ENCODE results near the gene ITPK1.

The ITPK1 gene

DNA sequence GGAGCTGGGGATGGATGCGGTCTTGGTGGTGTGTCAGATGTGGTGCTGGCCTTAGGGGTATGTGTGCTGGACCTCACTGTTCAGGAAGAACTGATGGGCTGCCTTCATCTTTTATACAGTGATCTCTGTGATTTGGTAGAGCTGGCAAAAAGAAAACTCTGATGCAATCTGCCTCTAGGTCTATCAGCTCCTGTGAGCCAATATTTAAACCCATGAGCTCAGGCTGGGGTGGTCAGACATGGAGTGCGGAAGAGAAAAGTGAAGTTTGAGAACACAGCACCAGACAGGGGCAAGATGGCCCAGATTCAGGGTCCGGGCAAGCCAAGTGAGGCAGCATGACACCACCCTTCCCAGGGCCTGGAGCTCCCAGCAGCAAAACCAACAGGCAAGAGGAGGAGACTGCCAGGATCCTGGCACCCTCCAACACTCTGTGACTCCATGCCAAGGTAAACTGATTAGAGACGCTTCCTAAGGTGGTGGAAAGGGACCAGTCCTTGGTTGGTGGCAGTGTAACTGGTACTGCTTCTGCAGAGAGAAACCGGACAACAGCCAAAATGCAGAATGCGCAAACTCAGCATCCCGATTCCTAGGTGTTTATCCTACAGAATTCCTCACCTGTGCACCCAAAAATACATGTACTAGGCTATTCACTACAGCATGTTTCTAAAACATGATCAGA, 110.5 kb downstream of the ITPK1 start:
- DNase-seq = no peak

DNA sequence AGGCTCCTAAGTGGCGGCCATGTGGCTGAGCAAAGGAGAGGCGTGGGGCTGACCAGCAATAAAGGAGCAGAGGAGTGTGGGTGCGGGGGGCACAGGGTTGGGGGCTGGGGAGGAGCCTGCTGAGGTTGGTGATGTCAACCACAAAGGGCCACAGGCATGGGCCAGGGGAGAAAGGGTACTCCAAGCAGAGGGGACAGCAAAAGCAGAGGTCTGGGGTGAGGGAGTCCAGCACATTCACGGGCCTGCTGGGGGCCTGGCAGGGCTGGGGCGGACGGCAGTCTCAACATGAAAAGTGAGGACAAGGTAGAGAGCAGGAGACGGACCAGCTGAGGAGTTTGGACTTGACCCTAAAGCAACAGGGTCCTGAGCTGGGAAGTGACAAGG, 111.0 kb downstream of the ITPK1 start:
- DNase-seq = no peak

DNA sequence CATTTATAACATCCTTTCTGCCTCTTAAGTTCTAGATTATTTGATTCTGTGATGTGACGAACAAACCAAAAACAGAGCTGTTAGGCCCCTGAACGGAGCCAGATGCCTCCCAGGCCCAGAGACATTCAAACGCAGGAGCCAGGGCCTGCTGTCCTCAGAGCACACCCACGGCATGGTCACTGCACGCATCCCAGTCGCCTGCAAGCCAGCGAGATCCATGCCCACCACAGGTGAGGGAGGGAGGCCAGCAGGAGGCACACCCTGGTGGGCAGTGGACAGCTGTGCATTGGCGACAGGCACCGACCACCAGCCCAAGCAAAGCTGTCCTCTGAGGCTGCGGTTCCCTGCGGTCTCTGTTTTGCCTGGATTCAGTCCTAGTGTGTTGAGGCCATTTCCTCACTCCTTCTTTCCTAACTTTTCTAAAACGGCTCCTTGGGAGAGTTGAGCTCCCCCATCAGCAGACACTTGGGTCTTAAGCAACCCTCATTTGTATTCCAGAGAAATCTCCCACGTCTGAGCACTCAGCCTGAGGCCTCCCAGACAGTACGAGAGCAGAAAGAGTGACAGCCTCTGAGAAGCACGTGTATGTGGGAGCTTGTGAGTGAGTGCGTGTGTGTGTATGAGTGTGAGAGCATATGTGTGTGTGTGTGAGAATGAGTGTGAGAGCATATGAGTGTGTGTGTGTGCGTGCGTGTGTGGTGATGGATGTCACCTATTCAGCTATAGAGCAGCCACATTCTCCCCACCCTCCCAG, 111.6 kb downstream of the ITPK1 start:
- no peak for DNase-seq

DNA sequence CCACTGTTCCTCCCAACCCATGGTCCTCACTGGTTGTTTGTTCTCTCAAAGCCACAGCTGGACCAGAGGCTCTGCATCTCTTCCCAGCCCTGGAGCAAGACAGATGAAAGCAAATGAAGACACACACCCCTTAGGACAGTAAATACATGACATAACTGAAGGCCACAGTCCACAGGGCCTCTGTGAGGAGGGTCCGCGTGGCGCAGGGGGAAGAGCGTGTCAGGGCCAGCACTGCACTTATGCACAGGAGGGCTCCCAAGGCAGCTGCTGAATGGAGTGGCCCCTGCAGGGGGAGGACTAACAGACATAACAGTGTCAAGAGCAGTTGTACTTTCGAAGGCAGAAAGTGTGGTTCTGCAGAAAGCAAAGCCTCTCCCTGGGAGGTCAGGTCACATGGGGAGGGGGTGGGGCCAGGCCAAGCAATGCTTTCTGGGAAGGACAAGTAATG, 112.8 kb downstream of the ITPK1 start:
- DNase-seq = no peak

DNA sequence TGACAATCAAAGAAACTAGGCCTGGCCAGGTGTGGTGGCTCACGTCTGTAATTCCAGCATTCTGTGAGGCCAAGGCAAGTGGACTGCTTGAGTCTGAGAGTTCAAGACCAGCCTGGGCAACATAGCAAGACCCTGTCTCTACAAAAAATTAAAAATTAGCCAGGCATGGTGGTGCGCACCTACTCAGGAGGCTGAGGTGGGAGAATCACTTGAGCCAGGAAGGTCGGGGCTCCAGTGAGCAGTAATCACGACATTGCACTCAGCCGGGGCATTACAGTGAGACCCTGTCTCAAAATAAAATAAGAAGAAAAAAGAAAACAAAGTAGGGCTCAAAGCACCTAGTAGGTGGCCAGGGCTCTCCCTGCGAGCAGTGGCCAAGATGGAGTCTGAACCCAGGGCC, 113.7 kb downstream of the ITPK1 start:
- no peak for DNase-seq

DNA sequence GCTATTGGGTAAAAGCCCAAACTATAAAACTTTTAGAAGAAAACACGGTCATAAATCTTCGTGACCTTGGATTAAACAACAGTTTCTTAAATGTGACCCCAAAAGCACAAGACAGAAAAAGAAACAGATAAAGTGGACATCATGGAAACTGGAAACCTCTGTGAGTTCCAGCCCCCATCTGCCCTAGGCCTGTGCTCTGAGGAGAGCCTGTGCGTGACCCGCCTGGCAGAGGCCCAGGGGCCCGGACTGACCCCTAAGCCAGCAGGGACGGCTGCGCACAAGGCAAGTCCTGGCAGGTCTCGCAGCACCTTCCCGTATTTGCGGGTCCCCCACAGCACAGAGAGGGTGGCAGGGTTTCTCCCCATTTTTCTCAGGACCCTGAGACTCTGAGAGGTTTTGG, 116.8 kb downstream of the ITPK1 start:
- DNase-seq = no peak

DNA sequence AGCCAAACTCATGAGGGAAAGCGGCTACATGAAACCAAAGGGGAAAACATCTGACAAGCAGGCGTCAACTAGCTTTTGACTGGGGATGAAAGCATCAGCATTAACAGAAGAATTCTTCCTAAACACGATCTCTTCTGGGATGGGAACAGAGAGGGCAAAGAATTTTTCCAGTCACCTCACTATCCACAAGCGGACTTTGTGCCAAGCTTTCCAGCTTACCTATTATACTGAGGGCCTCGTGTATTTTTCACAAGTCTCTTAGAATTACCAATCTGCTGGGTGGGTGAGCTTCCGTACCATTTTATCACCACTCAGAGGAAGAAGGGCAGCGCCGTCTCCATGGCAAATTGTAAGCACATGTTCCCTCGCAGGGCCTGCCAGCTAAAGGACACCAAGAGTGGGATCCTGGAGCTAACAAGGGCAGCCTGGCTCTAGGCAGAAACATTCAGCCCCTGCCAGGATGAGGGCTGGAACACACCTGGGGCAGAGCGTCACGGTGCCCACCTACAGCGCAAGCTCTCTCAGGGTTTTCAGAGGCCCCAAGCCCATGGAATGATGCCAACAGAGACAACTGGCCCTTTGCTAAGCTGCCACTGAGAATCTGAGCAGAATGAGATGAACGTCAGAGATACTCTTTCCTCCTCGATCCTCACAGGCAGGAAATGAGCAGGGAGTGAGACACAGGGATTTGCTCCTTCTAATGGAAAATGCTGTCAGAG, 118.2 kb downstream of the ITPK1 start:
- DNase-seq = no peak

DNA sequence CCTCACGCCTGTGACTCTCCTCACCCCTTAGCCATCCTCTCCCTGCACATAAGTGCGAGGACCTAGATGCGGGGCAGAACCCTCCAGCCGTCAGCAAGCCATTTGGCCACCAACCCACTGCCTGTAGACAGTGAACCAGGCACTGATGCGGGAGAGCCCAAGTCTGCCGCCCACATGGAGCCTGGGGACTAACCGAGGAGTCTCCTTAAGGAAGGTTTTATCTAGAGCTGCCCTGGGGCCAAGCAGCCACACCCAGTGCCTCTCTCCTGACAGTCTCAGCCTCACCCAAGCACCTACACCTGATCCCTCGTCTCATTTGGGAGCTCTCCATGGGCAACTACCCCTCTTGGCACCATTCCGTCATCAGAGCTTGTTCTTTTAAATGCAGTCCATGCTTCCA, 120.1 kb downstream of the ITPK1 start:
- DNase-seq = no peak

DNA sequence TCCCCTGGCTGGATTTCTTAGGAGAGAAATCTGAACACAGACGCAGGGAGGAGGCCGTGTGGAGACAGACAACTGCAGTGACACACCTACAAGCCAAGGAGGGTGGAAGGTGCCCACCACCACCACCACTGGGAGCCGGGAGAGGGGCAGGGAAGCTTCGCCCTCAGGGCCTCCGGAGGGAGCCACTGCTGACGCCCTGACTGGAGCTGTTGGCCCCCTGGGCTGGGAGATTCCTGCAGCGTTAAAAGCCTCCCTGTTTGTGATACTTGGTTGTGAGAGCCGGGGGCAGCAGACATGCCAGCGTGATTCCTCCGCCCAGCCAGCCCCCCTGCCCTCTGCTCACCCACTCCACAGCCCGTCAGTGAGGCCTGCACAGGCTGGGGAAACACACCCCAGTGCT, 120.8 kb downstream of the ITPK1 start:
- DNase-seq = no peak

DNA sequence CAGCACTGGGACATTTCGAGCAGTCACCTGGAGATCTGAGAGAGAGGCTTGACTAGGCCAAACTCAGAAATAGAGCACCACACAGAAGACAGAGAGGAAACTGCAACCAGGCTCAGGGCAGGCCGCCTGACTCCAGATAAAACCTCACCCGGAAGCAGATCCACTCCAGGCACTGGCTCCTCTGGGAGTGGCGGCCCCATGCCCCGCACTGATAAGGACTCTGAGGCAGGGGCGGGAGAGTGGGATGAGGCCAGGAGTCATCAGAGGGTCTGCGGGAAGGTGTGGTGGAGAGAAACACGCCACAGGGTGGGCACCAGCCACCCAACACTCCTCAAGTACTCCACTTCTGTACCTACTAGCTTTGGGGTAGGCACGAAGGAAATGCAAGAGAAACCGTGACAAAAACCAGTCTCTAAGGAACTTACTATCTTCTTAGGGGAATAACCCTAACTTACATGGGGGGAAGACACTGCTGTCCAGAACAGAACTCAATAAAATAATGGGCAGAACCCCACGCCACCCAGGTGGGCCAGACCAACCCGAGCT, 121.5 kb downstream of the ITPK1 start:
- DNase-seq = no peak

DNA sequence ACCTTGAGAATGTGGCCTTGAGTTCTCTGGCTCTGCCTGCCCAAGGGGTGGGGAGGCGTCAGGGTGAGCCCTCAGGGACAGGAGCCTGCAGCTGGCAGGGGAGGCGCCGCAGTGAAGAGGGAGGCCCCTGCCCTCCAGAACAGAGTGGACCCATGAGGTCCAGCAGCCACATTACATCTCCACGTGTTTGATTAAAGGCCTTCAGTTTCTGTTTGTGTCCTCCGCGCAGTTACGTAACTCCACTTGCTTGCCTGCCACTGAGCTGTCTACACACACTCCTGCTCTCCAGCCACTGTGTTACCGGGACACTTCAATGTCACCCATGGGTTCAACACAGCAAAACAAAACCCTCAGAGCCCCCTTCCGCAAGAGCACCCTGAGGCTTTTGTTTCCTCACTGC, 122.4 kb downstream of the ITPK1 start:
- no peak for DNase-seq

DNA sequence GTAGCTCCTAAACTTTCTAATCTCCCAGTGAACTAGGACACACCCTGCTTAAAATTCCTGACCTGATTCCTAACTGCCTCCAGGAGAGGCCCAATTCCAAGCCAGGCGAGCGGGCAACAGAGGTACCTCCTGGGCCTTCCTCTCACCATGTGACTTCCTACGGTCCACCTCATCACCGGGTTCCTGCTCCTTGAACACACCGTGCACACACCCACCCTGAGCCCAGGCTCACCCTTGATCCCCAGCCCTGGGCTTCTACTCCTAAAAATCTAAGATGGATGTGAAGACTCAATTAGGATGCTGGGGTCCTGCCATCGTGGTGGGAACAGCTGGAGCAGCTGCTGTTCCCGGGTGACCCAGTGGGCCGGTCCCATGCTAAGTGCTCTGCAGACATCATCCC, 124.2 kb downstream of the ITPK1 start:
- no peak for DNase-seq

DNA sequence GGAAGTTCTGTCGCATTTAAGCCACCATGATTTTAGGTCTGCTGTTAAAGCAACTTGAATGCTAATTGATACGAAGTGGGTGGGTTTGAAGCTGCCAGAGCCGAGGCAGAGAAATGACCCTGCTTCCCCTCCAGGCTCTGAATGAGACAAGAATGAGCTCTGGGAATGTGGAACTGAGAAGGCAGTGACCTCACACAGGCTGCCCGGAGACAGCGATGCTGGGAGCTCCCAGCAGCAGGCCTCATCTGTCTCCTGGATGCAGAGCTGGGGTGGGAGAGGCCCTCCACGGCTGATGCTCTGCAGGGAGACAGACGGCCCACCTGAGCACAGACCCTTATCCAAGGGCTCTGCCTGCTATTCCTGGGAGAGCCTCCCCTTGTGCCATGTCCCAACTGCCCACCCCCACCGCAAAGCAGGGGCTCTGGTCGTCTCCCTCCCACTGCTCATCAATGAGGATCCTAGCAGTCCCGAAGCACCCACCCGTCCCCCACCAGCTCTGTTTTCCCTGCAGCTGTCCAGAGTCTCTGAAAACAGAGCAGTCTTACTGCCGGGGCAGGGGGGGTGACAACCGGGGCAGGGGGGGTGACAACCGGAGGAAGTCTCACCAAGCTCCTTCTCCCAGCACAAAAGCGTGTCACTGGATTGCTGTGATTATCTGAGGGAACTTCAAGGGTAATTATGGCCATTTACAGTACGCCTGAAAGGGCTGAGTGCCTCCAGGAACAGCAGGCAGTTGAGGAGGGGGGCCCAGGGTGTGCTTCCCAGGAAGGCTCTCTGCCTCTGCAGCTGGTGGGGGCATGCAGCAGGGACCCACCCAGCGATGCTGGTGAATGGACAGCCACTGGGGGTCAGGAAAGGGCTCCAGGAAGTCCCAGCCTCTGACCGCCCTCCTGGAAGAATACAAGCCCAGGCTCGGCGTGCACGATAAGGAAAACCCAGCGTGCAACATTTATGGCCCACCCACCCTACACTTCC, 125.0 kb downstream of the ITPK1 start:
- no peak for DNase-seq

DNA sequence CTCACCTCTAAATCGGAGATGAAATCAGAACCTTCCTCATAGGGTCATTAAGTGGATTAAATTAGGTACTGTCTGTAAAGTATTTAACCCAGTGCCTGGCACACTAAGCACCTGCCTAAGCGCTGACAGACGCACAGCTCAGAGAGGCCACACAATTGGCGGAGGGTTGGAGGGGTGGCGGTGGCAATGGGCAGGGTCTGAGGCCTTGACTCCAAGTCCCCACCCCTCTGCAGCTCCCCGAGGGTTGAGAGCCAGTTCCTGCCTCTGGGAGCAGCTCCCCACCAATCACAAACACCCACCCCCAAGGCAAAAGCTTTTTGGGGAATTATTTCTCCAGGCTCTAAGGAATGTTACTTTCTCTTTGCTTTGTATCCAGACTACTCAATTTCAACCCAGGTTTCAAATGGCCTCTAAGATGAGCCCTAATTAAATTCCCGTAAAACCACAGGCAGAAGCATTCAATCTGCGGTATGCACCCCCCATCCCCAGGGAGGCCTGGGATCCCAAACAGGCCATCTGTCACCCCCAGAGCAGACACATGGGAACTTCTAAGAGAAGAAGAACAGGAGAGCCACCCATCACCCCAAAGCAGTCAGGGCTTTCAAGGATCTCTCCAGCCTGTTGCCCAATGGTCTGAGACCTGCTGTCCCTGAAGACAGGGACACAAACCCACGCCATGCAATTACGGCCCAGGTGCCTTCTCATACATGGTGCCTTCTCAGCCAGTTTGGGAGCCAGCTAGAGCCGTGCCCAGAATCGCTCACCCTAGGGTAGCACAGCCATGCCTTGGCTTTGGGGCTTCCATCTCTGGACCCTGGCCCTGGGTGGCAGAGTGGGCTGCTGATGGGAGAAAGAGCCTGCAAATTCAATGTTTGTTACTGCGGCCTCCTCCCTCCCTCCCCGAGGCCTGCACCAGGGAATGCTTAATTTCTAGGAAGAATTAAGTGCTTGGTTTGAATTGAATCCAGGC, 126.7 kb downstream of the ITPK1 start:
- no peak for DNase-seq

DNA sequence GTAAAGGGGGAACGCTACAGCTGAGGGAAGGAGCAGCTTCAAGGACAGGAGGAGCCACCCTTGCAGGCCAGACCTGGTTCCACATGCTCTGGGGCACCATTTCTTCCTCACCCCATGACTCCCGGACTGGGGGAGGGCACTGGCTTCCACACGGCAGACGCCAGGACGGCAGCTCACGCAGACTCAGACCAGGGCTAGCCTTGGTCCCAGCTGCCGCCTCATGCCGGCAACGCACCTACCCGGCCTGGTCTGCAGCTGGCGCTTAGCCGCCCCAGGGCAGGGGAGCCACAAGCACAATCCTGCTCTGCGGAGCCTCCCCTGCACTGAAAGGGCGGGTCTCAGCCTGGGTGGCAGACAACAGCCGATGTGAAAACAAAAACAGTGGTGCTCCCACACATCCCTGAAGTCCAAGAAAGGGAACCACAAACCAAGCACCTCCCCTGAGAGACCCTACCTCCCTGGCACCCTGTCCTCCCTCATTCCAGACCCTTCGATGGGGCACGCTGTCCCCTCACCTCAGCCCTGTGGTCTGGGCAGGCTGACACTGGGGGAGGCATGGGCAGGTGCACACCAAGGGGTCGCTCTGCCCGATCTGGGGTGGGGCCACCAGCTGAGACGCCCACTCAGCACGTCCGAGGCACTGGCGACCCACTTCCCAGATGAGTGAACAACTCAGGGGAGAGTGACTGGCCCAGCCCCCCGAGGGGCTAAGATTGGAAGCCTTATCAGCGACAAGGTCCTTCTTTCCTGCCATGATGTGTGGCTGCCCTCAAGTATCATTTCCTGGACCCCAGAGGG, 127.8 kb downstream of the ITPK1 start:
- DNase-seq = no peak

DNA sequence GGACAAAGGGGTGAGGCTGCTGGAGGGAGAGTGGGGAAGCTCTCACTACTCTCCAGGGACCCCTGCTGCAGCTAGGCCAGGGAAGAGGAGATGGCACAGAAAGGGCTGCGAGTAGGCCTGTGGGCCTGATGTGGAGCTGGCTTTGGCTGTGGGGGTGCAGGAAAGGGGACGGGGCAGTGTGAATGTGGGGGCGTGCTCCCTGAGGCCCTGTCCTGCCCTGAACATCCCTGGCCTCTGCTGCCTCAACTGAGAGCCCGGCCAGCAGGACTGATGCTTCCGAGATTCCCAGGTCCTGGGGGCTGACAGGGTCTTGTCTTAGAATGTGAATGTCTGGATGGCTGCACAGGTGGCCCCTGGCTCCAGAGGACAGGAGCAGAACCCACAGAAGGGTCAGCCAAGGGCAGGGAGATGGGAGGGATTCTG, 128.6 kb downstream of the ITPK1 start:
- no peak for DNase-seq

DNA sequence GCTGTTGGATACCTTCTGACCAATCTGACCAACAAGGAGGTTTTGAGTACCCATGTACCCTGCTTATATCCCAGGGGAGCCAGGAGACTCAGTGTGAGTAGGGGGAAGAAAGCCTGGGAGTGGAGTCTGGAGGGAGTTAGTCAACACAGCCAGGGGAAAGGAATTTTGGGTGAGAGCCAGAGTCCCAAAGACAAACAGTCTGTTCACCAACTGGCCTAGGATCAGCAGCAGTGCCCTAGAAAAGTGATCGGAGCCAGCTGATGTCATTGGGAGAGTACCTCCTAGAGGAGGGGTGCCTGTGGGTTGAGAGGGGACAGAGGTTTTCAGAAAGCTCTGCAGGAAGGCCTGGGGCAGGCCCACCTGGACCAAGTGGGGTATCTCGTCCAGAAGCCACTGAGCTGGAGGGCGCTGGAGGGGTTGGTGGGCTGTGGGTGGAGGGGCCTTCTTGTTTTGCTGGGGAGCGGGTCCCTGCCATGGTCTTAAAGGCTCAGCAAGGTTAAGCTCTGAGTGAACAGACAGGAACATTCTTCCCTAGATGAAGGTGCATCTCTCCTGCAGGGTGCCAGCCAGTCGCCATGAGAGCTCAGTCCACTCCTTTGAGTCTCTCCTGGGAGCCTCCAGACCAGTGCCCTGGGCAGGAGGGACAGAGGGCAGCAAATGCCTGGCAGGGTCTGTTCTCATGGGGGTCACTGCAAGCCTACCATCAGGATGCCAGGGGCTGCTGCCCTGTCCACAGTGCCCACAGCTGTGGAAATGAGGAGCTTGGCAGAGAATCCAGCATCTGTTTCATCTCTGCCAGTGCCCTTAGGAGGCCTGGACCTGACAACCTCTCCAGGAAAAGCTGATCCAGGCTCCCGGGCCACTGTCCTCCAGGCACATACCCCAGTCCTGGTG, 129.2 kb downstream of the ITPK1 start:
- no peak for DNase-seq

DNA sequence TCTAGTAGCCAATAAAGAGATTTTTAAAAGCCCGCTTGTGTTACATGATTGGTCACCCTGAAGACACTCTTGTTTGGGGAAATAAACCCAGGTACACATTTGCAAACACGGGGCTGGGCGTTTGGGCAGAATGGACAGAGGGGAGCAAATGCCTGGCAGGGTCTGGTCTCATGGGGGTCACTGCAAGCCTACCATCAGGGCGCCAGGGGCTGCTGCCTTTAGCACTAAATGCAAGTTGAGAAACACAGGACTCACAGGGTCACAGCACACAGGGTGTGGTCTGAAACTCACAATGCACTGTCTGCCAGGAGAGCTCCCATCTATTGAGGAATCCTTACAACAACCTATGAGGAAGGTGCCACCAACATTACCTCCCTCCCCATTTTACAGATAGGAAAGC, 130.2 kb downstream of the ITPK1 start:
- no peak for DNase-seq

DNA sequence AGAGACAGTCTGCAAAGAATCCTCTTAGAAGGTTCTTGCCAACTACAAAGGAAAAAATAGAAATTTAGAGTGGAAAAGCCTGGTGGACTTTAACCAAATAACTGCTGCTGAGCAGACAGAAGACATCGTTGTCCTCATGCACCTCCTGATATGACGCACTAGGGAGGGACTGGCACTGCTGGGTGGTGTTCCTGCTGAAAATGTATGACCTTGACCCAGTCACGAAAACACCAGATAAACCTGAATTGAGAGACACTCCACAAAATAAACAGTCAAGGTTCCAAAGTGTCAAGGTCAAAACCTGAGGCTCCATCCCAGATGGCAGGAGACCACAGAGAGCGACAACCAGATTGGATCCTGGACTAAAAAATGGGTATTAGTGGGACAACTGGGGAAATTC, 130.8 kb downstream of the ITPK1 start:
- DNase-seq = no peak

All from NCI-H510A (cell line).